H1 (cell line): ENCODE data around the gene OGDH. TPM values are rescaled to one million over a fixed set of nuclear protein-coding genes. Genes with fewer than 3 reads are reported as not detected.

Source experiments
- CTCF ChIA-PET: fragments of 300-600 bp; sonication (Branson Sonifier 250); formaldehyde crosslinking; loops from one replicate; lab custom pipeline; 2021; ENCODE audit not compliant: partially characterized antibody; lab: Charles Lee
- POLR2A ChIA-PET: fragments of 300-600 bp; sonication (Branson Sonifier 250); formaldehyde crosslinking; loops from one replicate; lab custom pipeline; 2021; ENCODE audit warnings: inconsistent platforms; ENCODE audit not compliant: partially characterized antibody; lab: Charles Lee
- DNase-seq, 2 experiments: peaks; one replicate each; pipeline versions ENCODE4 v3.0.0 to v3.0.0-alpha.2; 2010 to 2022; ENCODE audit warnings: low spot score in 2 of 2, low read depth in 1 of 2, mixed read lengths in 1 of 2
- FAIRE-seq: peaks from 2 replicates; lab custom pipeline; 2011; peaks lifted over from hg19 to GRCh38; lab: Jason Lieb, UNC
- H2AFZ ChIP-seq: 2 replicates; pipeline ENCODE4 v1.8.1; 2012; ENCODE audit warnings: low read length, inconsistent platforms
- H2AK5ac ChIP-seq: 2 replicates; pipeline ENCODE4 v1.6.1; 2013; ENCODE audit warnings: low read depth, low read length
- H2BK120ac ChIP-seq: replicated peaks from 2 replicates; pipeline ENCODE3; 2013; ENCODE audit warnings: low read depth, low read length, inconsistent platforms
- H2BK12ac ChIP-seq: 2 replicates; pipeline ENCODE4 v1.6.1; 2013; ENCODE audit warnings: low read depth, low read length
- H2BK15ac ChIP-seq: 2 replicates; pipeline ENCODE4 v1.6.1; 2013; ENCODE audit warnings: low read length
- H2BK20ac ChIP-seq: 2 replicates; pipeline ENCODE4 v1.6.1; 2013; ENCODE audit warnings: low read length
- H2BK5ac ChIP-seq: 2 replicates; pipeline ENCODE4 v1.6.1; 2013; ENCODE audit warnings: low read depth, low read length
- H3K14ac ChIP-seq: 2 replicates; pipeline ENCODE4 v1.6.1; 2013; ENCODE audit warnings: inconsistent platforms; ENCODE audit not compliant: insufficient read length
- H3K18ac ChIP-seq: 2 replicates; pipeline ENCODE4 v1.6.1; 2013; ENCODE audit warnings: low read length; ENCODE audit errors: extremely low read depth
- H3K23ac ChIP-seq: 2 replicates; pipeline ENCODE4 v1.6.1; 2013; ENCODE audit warnings: inconsistent platforms; ENCODE audit not compliant: insufficient read length
- H3K23me2 ChIP-seq: 2 replicates; pipeline ENCODE4 v1.6.1; 2013; ENCODE audit warnings: low read depth, low read length
- H3K27ac ChIP-seq: 2 replicates; pipeline ENCODE4 v1.6.1; 2011; ENCODE audit warnings: low read depth, low read length, inconsistent platforms
- H3K27me3 ChIP-seq, 4 experiments: replicated peaks in 1 of 4; 1 replicate in 1 of 4; 2 replicates in 3 of 4; pipeline versions ENCODE4 v1.6.1 to v1.8.1; 2011 to 2013; ENCODE audit warnings: low read length in 3 of 4, mild to moderate bottlenecking in 3 of 4, inconsistent platforms in 2 of 4, mixed read lengths in 2 of 4, moderate library complexity in 1 of 4; ENCODE audit not compliant: control insufficient read depth in 3 of 4, insufficient read depth in 3 of 4; ENCODE audit errors: extremely low read depth in 1 of 4
- H3K36me3 ChIP-seq, 4 experiments: 2 replicates each; pipeline versions ENCODE4 v1.6.1 to v1.8.1; 2011 to 2013; ENCODE audit warnings: mild to moderate bottlenecking in 4 of 4, low read length in 3 of 4, moderate library complexity in 2 of 4, control low read depth in 1 of 4, inconsistent platforms in 1 of 4; ENCODE audit not compliant: insufficient read depth in 4 of 4, control insufficient read depth in 2 of 4
- H3K4ac ChIP-seq: replicated peaks from 2 replicates; pipeline ENCODE3; 2013; ENCODE audit warnings: low read length, low read depth, mixed read lengths, inconsistent platforms; ENCODE audit not compliant: insufficient read length
- H3K4me1 ChIP-seq, 4 experiments: replicated peaks in 1 of 4; 1 replicate in 1 of 4; 2 replicates in 3 of 4; pipeline versions ENCODE4 v1.6.1 to v1.8.1; 2011 to 2013; ENCODE audit warnings: low read length in 3 of 4, inconsistent platforms in 2 of 4, mixed read lengths in 1 of 4; ENCODE audit not compliant: insufficient read depth in 4 of 4, control insufficient read depth in 3 of 4
- H3K4me2 ChIP-seq, 2 experiments: 2 replicates each; pipeline versions ENCODE4 v1.6.1 to v1.8.1; 2011 to 2013; ENCODE audit warnings: low read depth in 2 of 2, low read length in 2 of 2, control low read depth in 1 of 2, inconsistent platforms in 1 of 2, mild to moderate bottlenecking in 1 of 2; ENCODE audit not compliant: insufficient read depth in 1 of 2
- H3K4me3 ChIP-seq, 4 experiments: fragments of 200-600, 300-600 bp in 1 of 4; sonication (generic), shearing (Covaris generic), sonication (Bioruptor Twin) in 1 of 4; 2 replicates each; pipeline versions ENCODE4 v1.5.1 to v1.8.1; 2011 to 2016; ENCODE audit warnings: low read length in 4 of 4, low read depth in 3 of 4, control low read depth in 2 of 4, inconsistent platforms in 2 of 4, mild to moderate bottlenecking in 2 of 4, mixed read lengths in 1 of 4, moderate library complexity in 1 of 4; ENCODE audit not compliant: insufficient read depth in 2 of 4; ENCODE audit errors: extremely low read depth in 1 of 4
- H3K56ac ChIP-seq: replicated peaks from 2 replicates; pipeline ENCODE3; 2013; ENCODE audit warnings: low read depth, mild to moderate bottlenecking, mixed read lengths, low read length, inconsistent platforms; ENCODE audit not compliant: insufficient read length
- H3K79me1 ChIP-seq: 2 replicates; pipeline ENCODE4 v1.6.1; 2013; ENCODE audit warnings: low read depth, low read length, control low read depth
- H3K79me2 ChIP-seq, 2 experiments: 2 replicates each; pipeline versions ENCODE4 v1.6.1 to v1.8.1; 2012 to 2013; ENCODE audit warnings: low read length in 2 of 2, mild to moderate bottlenecking in 2 of 2, inconsistent platforms in 1 of 2; ENCODE audit not compliant: insufficient read depth in 2 of 2, control insufficient read depth in 1 of 2
- H3K9ac ChIP-seq, 4 experiments: replicated peaks in 1 of 4; 1 replicate in 1 of 4; 2 replicates in 3 of 4; pipeline versions ENCODE4 v1.6.1 to v1.8.1; 2011 to 2013; ENCODE audit warnings: low read depth in 3 of 4, low read length in 3 of 4, control low read depth in 2 of 4, mild to moderate bottlenecking in 2 of 4, moderate library complexity in 2 of 4, inconsistent platforms in 1 of 4; ENCODE audit errors: extremely low read depth in 1 of 4
- H3K9me3 ChIP-seq, 2 experiments: 2 replicates each; pipeline versions ENCODE4 v1.6.1 to v1.8.1; 2012 to 2013; ENCODE audit warnings: mild to moderate bottlenecking in 2 of 2, moderate library complexity in 2 of 2, control low read depth in 1 of 2, inconsistent platforms in 1 of 2, low read depth in 1 of 2, low read length in 1 of 2, mixed read lengths in 1 of 2; ENCODE audit not compliant: insufficient read depth in 2 of 2
- H4K20me1 ChIP-seq, 2 experiments: replicated peaks in 1 of 2; 2 replicates each; pipeline versions ENCODE3 to v1.8.1; 2011 to 2013; ENCODE audit warnings: inconsistent platforms in 2 of 2, low read length in 2 of 2, mild to moderate bottlenecking in 1 of 2; ENCODE audit not compliant: insufficient read depth in 2 of 2, control insufficient read depth in 1 of 2
- H4K5ac ChIP-seq: 2 replicates; pipeline ENCODE4 v1.6.1; 2013; ENCODE audit warnings: low read length, low read depth, mixed read lengths, inconsistent platforms; ENCODE audit not compliant: insufficient read length
- H4K8ac ChIP-seq: 2 replicates; pipeline ENCODE4 v1.8.0; 2013; ENCODE audit warnings: mild to moderate bottlenecking, moderate library complexity, low read length, inconsistent platforms; ENCODE audit not compliant: insufficient read depth; ENCODE audit errors: extremely low read depth
- H4K91ac ChIP-seq: replicated peaks from 2 replicates; pipeline ENCODE3; 2013; ENCODE audit warnings: low read length, mixed read lengths, inconsistent platforms; ENCODE audit not compliant: insufficient read length
- ATF3 ChIP-seq: IDR thresholded peaks from 2 replicates; pipeline ENCODE4 v1.6.1; 2011; ENCODE audit warnings: low read depth, mild to moderate bottlenecking, low read length; ENCODE audit not compliant: insufficient read depth
- CBX5 ChIP-seq: fragments of 300-800, 300-1000 bp; sonication (generic); IDR thresholded peaks from 2 replicates; pipeline ENCODE4 v1.7.1; 2016; ENCODE audit warnings: antibody characterized with exemption, low read length, low read depth
- CEBPB ChIP-seq: IDR thresholded peaks from 2 replicates; pipeline ENCODE4 v1.6.1; 2012; ENCODE audit warnings: low read depth, low read length
- EGR1 ChIP-seq: IDR thresholded peaks from 2 replicates; pipeline ENCODE4 v1.6.1; 2011; ENCODE audit warnings: low read depth, low read length, borderline replicate concordance
- EP300 ChIP-seq, 2 experiments: IDR thresholded peaks; 1 replicate in 1 of 2; 2 replicates in 1 of 2; pipeline ENCODE4 v1.6.1; 2011 to 2012; ENCODE audit warnings: low read depth in 2 of 2, low read length in 2 of 2, mild to moderate bottlenecking in 2 of 2, borderline replicate concordance in 1 of 2, inconsistent platforms in 1 of 2, moderate library complexity in 1 of 2
- JUND ChIP-seq: IDR thresholded peaks from 2 replicates; pipeline ENCODE4 v1.6.1; 2011; ENCODE audit warnings: mild to moderate bottlenecking, improper control_type of control experiment, low read length
- KDM4A ChIP-seq: IDR thresholded peaks from one replicate; pipeline ENCODE4 v1.7.1; 2012; ENCODE audit warnings: low read depth, mild to moderate bottlenecking, moderate library complexity, low read length, inconsistent platforms; ENCODE audit not compliant: severe bottlenecking
- NRF1 ChIP-seq: IDR thresholded peaks from 2 replicates; pipeline ENCODE4 v1.6.1; 2011; ENCODE audit warnings: mild to moderate bottlenecking, low read depth, low read length, improper control_type of control experiment
- POU5F1 ChIP-seq: IDR thresholded peaks from 2 replicates; pipeline ENCODE4 v1.6.1; 2011; ENCODE audit warnings: low read depth, mild to moderate bottlenecking, low read length, moderate library complexity
- RAD21 ChIP-seq, 2 experiments: IDR thresholded peaks in 1 of 2; conservative IDR thresholded peaks in 1 of 2; 2 replicates each; pipeline ENCODE4 v1.6.1; 2011; ENCODE audit warnings: low read depth in 2 of 2, low read length in 2 of 2, improper control_type of control experiment in 1 of 2, inconsistent platforms in 1 of 2, mild to moderate bottlenecking in 1 of 2, moderate library complexity in 1 of 2
- SP1 ChIP-seq: IDR thresholded peaks from 2 replicates; pipeline ENCODE4 v1.6.1; 2011; ENCODE audit warnings: low read depth, low read length
- TAF7 ChIP-seq: optimal IDR thresholded peaks from 2 replicates; pipeline ENCODE3; 2011; ENCODE audit warnings: low read depth, mild to moderate bottlenecking, inconsistent platforms, low read length, moderate library complexity, borderline replicate concordance
- WGBS, 2 experiments: shearing (Covaris generic) in 1 of 2; methylation state at CpG; one replicate each; pipeline versions ENCODE4 v1.1.6 to v1.1.7; 2013 to 2015; ENCODE audit warnings: low lambda C conversion rate in 2 of 2, mixed read lengths in 2 of 2, inconsistent platforms in 1 of 2, low coverage in 1 of 2, missing lambda C conversion rate in 1 of 2; ENCODE audit not compliant: insufficient replicate concordance in 2 of 2, insufficient coverage in 1 of 2, insufficient read length in 1 of 2; ENCODE audit errors: extremely low coverage in 1 of 2, missing lambda C conversion rate in 1 of 2; 5-methylcytosine and 5-hydroxymethylcytosine counted together
- polyA plus RNA-seq, 7 experiments: library from polyadenylated mRNA; depleted of rRNA in 3 of 7; stranded (reverse) in 5 of 7; unstranded in 2 of 7; fragments of >200 nt in 5 of 7; fragments of 200-250 nt in 2 of 7; gene quantifications; 1 replicate in 5 of 7; 2 replicates in 1 of 7; 4 replicates in 1 of 7; pipeline versions ENCODE4 v1.2.1 to v1.2.3, GENCODE V29; 2011 to 2013; ENCODE audit warnings: missing spikeins in 2 of 7, mixed read lengths in 2 of 7
- total RNA-seq: library from RNA; stranded (reverse); fragmentation: NEBNext Ultra II Directional; extraction: Animal tissue kit (Norgen Biotek cat#: 25700); gene quantifications from 2 replicates; pipeline ENCODE4 v1.2.1, GENCODE V29; 2021

Gene OGDH
- total and polyA plus RNA-seq, 2 of the 8 experiments (the other 6 are each of a cell fraction or from before 2014, with no cell fraction given), result 71.6 to 91.6 TPM

GRCh38 chr7:44646176-44646920 is 39.9 kb downstream of the OGDH start:
- H4K91ac ChIP-seq, result no peak overlapping the region
- DNase-seq, result no peak
- H3K23ac ChIP-seq, result no peak overlapping the region
- H4K8ac ChIP-seq, result no peak overlapping the region
- H2BK5ac ChIP-seq, result no peak overlapping the region
- no peak overlapping the region for H3K18ac ChIP-seq
- H3K56ac ChIP-seq, result no peak overlapping the region
- no peak overlapping the region for H2BK20ac ChIP-seq
- no peak overlapping the region for H3K4ac ChIP-seq
- TF ChIP-seq EP300 (IDR thresholded peaks at IDR 0.05; ENCODE audit: borderline replicate concordance in 1 of 2, low read depth in 2 of 2, low read length in 2 of 2) (no peak), NRF1 (no peak), TAF7 (no peak), JUND (no peak), ATF3 (no peak), KDM4A (no peak), POU5F1 (no peak), SP1 (no peak), RAD21 (IDR thresholded peaks at IDR 0.05 in 1 of 2, conservative IDR thresholded peaks at IDR 0.05 in 1 of 2; ENCODE audit: low read depth in 2 of 2, low read length in 2 of 2) (no peak), CEBPB (no peak), CBX5 (no peak), EGR1 (no peak)
- POLR2A ChIA-PET, result interaction anchor here (1.4 kb wide), 1 partner anchor 65 kb away, joined by 3 read pairs; the partner anchor contains the start of gene TMED4
- H2BK15ac ChIP-seq, result no peak overlapping the region
- no peak overlapping the region for H3K14ac ChIP-seq
- no peaks in the 10 kb centered on the region for H3K23me2 ChIP-seq
- H3K27me3 ChIP-seq, result no peaks in the 10 kb centered on the region
- 88% methylated on average over 3 of the region's 3 CpGs; no CpG with 5 or more reads in 1 of the 2 experiments for WGBS, 2 experiments
- H2AK5ac ChIP-seq, result no peak overlapping the region
- H4K5ac ChIP-seq, result no peak overlapping the region
- peaks cover 2% of the 10 kb centered on the region in 2 experiments for H4K20me1 ChIP-seq
- CTCF ChIA-PET, result no interaction called here
- H3K79me2 ChIP-seq, result no peaks in the 10 kb centered on the region
- H3K4me2 ChIP-seq, result no peak overlapping the region
- H3K27ac ChIP-seq, result no peak overlapping the region
- no peak overlapping the region for H2AFZ ChIP-seq
- no peaks in the 10 kb centered on the region for H3K9me3 ChIP-seq
- no peak for FAIRE-seq
- H2BK12ac ChIP-seq, result no peak overlapping the region
- H3K4me3 ChIP-seq, result no peak overlapping the region
- H3K36me3 ChIP-seq, result peaks cover 2 to 29% (median 9%) of the 10 kb centered on the region in 4 experiments; a peak in 6 of 8 replicates
- H3K9ac ChIP-seq, result no peak overlapping the region
- H3K79me1 ChIP-seq, result no peaks in the 10 kb centered on the region; the same call in 1 of the 2 replicates
- no peak overlapping the region for H2BK120ac ChIP-seq
- no peaks in the 10 kb centered on the region for H3K4me1 ChIP-seq
